Measurements from ENCODE around the gene PHLDA3.

PHLDA3 gene

DNA sequence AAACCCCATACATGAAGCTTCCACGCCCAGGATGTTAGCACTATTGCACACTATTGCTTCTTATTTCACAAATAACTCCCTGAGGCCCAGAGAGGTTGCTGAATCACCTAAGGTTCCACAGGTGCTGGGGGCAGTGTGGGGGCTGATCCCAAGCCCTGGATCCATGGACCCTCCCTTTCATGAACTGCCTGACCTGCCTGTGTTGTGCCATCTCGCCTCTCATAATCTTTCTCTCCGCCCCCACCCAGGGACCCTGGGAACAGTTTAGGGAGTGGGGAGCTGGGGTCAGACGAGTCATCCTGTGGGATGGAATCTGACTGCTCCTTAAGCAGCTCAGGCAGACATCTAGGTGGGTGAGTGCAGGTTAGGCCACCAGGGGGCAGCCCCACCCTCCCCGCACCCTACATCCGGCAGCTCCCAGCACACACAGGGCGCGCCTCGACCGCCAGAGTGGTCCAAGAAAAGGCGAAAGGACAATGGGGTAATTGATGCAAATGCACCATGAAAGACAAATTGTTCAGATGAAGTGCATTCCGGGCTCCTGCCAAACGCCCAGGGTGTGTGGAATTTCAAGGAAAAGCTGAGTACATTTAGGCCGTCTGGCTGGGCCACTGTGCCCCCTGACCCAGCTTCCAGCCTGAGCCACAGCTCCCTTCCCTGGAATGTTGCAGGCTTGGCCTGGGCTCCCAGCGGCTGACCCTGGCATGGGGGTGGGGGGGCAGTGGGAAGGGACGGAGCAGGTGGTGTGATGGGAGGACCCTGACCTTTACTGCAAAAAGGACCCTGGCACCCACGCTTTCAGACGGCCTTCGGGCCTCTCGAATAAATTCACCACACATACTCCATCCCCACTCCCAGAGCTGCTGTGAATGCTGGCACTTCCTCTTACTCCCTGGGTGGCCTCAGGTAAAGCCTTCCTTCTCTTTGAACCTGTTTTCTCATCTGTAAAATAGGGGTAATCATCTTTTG, 20.8 kb downstream of the PHLDA3 start:
- no peak overlapping the region for H3K4me3 ChIP-seq (ENCODE audit: low read depth, low read length)
- TF ChIP-seq CTCF (IDR thresholded peaks at IDR 0.05; ENCODE audit: low read depth, low read length): peak; percentile 64

GRCh38 chr1:201445310-201445709, 23.7 kb downstream of the PHLDA3 start:
- no peak overlapping the region for H3K4me3 ChIP-seq (ENCODE audit: low read depth, low read length)
- no peak for TF ChIP-seq CTCF (IDR thresholded peaks at IDR 0.05; ENCODE audit: low read depth, low read length)

DNA sequence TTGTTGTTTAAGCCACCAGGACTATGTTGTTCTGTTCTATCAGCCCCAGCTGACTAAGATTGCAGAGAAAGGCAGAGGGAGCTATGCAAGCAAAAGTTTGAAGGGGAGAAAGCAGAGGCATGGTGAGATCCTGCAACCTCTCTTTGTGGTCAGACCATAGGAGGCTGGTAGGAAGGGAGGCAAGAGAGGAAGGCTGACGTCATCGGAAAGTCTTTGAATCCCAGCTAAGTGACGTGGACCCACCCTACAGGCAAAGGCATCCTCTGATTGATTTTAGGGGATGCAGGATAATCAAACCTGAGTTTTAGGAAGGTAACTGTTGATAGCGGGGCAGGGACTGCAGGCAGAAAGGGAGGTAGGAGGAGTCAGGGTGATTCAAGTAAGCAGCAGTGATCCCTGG, 24.2 kb downstream of the PHLDA3 start:
- no peak overlapping the region for H3K4me3 ChIP-seq (ENCODE audit: low read depth, low read length)
- TF ChIP-seq CTCF (IDR thresholded peaks at IDR 0.05; ENCODE audit: low read depth, low read length): no peak

DNA sequence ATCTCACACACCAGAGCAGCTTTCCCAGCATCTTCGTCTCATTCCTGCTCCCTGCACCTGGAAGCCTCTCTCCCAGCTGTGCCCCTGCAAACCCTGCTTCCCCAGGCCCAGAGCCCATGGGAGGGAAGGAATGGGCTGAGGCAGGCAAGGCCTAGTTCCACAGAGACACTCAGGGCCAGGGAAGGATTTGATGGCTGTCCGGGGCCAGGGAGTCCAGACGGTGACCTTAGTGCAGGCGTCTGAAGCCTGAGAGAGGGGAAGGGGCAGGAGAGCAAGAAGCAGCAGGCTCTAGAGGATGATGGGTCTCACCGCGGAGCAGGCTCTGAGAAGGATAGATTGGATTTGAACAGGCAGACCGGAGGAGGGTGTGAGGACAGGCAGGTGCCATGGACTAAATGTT, 25.2 kb downstream of the PHLDA3 start:
- no peak for TF ChIP-seq CTCF (IDR thresholded peaks at IDR 0.05; ENCODE audit: low read depth, low read length)

GRCh38 chr1:201436969-201437368, 32.0 kb downstream of the PHLDA3 start:
- TF ChIP-seq CTCF (IDR thresholded peaks at IDR 0.05; ENCODE audit: low read depth, low read length): no peak
- no peak overlapping the region for H3K4me3 ChIP-seq (ENCODE audit: low read depth, low read length)

More for the DNA sequence above, 25.2 kb downstream of the PHLDA3 start:
- H3K4me3 ChIP-seq (ENCODE audit: low read depth, low read length): no peak overlapping the region

DNA sequence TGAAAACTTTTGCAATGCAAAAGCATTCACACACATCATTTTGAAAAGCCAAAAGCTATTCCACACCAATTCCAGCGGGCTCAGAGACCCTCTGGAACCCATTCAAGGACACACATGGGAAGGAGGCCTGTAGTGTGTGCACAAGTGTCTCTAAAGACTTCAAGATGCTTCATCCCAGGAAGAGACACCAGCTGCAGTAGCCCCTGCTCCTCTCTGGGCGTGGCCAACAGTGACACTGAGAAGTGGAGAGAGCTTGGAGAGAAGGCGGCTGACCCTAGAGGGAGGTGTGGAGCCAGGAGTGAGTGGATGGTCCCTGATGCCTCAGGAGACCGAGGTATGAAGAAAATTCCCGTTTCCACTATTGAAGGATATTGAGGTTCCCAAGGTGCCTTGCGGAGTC, 32.6 kb downstream of the PHLDA3 start:
- H3K4me3 ChIP-seq (ENCODE audit: low read depth, low read length): no peak overlapping the region
- TF ChIP-seq CTCF (IDR thresholded peaks at IDR 0.05; ENCODE audit: low read depth, low read length): peak; percentile 8; the same call in 1 of the 2 replicates

DNA sequence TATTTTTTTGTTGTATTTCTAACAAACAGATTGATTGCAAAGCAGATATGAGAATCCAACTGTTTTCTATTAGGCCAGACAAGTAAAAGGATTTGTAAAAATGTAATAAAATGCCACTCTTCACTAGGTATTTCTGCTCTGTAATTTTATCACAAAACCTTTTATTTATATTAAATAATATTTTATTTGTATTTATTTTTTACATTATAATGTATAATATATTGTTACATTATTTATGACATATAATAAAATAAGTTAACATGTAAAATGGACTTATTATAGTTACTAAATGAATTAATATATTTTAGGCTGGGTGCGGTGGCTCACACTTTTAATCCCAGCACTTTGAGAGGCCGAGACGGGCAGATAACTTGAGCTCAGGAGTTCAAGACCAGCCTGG, 34.7 kb downstream of the PHLDA3 start:
- TF ChIP-seq CTCF (IDR thresholded peaks at IDR 0.05; ENCODE audit: low read depth, low read length): no peak

More for the DNA sequence above, 34.7 kb downstream of the PHLDA3 start:
- H3K4me3 ChIP-seq (ENCODE audit: low read depth, low read length): no peak overlapping the region

Data from WI38 (cell line).